ENCODE measurements around the gene DPEP2. TPM values are rescaled to one million over a fixed set of nuclear protein-coding genes. Genes with fewer than 3 reads are reported as not detected.

Gene DPEP2, protein sequence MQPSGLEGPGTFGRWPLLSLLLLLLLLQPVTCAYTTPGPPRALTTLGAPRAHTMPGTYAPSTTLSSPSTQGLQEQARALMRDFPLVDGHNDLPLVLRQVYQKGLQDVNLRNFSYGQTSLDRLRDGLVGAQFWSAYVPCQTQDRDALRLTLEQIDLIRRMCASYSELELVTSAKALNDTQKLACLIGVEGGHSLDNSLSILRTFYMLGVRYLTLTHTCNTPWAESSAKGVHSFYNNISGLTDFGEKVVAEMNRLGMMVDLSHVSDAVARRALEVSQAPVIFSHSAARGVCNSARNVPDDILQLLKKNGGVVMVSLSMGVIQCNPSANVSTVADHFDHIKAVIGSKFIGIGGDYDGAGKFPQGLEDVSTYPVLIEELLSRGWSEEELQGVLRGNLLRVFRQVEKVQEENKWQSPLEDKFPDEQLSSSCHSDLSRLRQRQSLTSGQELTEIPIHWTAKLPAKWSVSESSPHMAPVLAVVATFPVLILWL
- total RNA-seq = not detected in 2 replicates

DNA sequence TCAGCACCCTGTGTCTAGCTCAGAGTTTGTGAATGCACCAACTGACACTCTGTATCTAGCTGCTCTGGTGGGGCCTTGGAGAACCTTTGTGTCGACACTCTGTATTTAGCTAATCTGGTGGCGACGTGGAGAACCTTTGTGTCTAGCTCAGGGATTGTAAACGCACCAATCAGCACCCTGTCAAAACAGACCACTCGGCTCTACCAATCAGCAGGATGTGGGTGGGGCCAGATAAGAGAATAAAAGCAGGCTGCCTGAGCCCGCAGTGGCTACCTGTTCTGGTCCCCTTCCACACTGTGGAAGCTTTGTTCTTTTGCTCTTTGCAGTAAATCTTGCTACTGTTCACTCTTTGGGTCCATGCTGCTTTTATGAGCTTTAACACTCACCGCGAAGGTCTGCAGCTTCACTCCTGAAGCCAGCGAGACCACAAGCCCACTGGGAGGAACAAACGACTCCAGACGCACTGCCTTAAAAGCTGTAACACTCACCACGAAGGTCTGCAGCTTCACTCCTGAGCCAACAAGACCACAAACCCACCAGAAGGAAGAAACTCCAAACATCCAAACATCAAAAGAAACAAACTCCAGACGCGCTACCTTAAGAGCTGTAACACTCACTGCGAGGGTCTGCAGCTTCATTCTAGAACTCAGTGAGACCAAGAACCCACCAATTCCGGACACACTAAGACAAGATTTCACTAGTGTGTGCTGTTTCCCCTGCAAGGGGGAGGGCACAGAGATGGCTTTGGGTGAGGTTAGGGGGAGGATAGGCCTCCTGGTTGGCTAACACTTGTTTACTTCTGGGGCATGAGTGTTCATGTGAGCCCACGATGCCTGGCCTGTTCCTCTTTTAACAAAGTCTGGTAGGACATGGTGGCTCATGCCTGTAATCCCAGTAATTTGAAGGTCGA, at the start of gene DPEP2:
Gene DPEP2, minus strand, starts transcription at position 706 of the 910 bp plus-strand sequence. CDS start 6,272 bp downstream, outside the sequence.

GRCh38 chr16:68022728-68023537, 23.6 kb upstream of the DPEP2 start, which contains the start of the genes DDX28 and DUS2:
Gene DDX28 (minus strand): TSS chr16:68023232. CDS start chr16:68023202, 30 bp downstream.
Gene DUS2 (plus strand): TSS chr16:68023284. CDS start chr16:68038024, 14,740 bp downstream.

DNA sequence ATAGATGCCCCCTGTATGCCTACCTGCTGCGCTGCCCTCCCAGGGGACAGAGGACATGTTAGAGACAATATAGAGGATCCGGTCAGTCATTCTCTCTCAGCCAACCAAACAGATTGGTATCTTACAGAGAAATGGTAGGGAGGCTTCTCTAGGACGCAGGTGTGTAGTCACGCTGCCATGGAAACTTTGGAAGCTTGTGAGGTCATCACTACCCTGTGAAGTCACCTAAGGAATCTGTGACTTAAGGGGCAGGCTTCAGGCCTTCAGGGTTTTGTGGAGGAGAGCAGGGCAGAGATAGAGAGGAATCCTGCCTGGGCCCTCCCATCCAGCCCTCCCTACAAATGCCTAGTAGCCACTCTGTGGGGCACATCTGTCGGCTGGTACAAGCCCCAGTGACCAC, 16.4 kb upstream of the DPEP2 start, which contains the start of gene DPEP2NB:
Gene DPEP2NB, minus strand, starts transcription at position 231 of the 400 bp plus-strand sequence. Its CDS starts 141 bp downstream, at position 90.

GRCh38 chr16:67979955-67980678, 19.2 kb downstream of the DPEP2 start, which contains the start of gene DPEP3:
Gene DPEP3 (minus strand): TSS chr16:67980499. CDS start chr16:67980380, 119 bp downstream.

GRCh38 chr16:67968400-67969253, 30.7 kb downstream of the DPEP2 start, which contains the start of gene SLC12A4:
Gene SLC12A4 (minus strand): TSS chr16:67968637. CDS start chr16:67968553, 84 bp downstream.

GRCh38 chr16:67943619-67944504, 55.4 kb downstream of the DPEP2 start, which contains the start of gene LCAT:
Gene LCAT (minus strand): TSS chr16:67944120. CDS start chr16:67944101, 19 bp downstream.

Other genes starting within 250 kb of the DPEP2 start
- gene RANBP10, start 192.9 kb downstream of the DPEP2 start, total RNA-seq = 8.0 and 9.5 TPM in 2 replicates
- gene TSNAXIP1, start 192.6 kb downstream of the DPEP2 start, total RNA-seq = 0.81 and 1.4 TPM in 2 replicates
- gene THAP11, start 157.2 kb downstream of the DPEP2 start, total RNA-seq = 39.8 and 43.0 TPM in 2 replicates
- 417 and 499 TPM in 2 replicates for gene NUTF2, start 152.6 kb downstream of the DPEP2 start, total RNA-seq
- 28.9 and 40.6 TPM in 2 replicates for gene CENPT, start 151.8 kb downstream of the DPEP2 start, total RNA-seq
- 57.9 and 71.7 TPM in 2 replicates for gene EDC4, start 126.4 kb downstream of the DPEP2 start, total RNA-seq
- 1.5 TPM in 1 of 2 replicates, not detected in the other for gene NRN1L, start 114.6 kb downstream of the DPEP2 start, total RNA-seq
- 18.3 and 26.9 TPM in 2 replicates for gene PSKH1, start 106.2 kb downstream of the DPEP2 start, total RNA-seq
- 0.38 and 0.65 TPM in 2 replicates for gene CTRL, start 67.6 kb downstream of the DPEP2 start, total RNA-seq
- 57.0 and 80.2 TPM in 2 replicates for gene PSMB10, start 62.6 kb downstream of the DPEP2 start, total RNA-seq
- 6.5 and 11.4 TPM in 2 replicates for gene LCAT, start 55.4 kb downstream of the DPEP2 start, total RNA-seq
- gene SLC12A4, start 30.8 kb downstream of the DPEP2 start, total RNA-seq = 38.9 and 78.6 TPM in 2 replicates
- not detected in 2 replicates for gene DPEP3, start 19.0 kb downstream of the DPEP2 start, total RNA-seq
- not detected in 2 replicates for gene DPEP2NB, start 16.4 kb upstream of the DPEP2 start, total RNA-seq
- gene DDX28, start 23.7 kb upstream of the DPEP2 start, total RNA-seq = 10.6 and 11.2 TPM in 2 replicates
- 17.7 and 22.5 TPM in 2 replicates for gene DUS2, start 23.8 kb upstream of the DPEP2 start, total RNA-seq
- 15.2 and 16.5 TPM in 2 replicates for gene NFATC3, start 85.9 kb upstream of the DPEP2 start, total RNA-seq
- gene ESRP2, start 236.6 kb upstream of the DPEP2 start, total RNA-seq = 6.2 and 9.0 TPM in 2 replicates
- 20.9 and 38.4 TPM in 2 replicates for gene PLA2G15, start 245.9 kb upstream of the DPEP2 start, total RNA-seq

Measured in mesangial cell (primary cell).